HepG2 (cell line): ENCODE measurements around the gene KCTD13. TPM values are rescaled to one million over a fixed set of nuclear protein-coding genes. Genes with fewer than 3 reads are reported as not detected.

Experiments
- BHLHE40 ChIP-seq: IDR thresholded peaks from 2 replicates; pipeline ENCODE4 v1.6.1; 2011; ENCODE audit warnings: low read length, improper control_type of control experiment
- CBFB ChIP-seq: sonication (generic); formaldehyde crosslinking; IDR thresholded peaks from 2 replicates; pipeline ENCODE4 v1.4.0; 2020; ENCODE audit warnings: missing genetic modification reagents
- CREBL2 ChIP-seq: sonication (generic); formaldehyde crosslinking; IDR thresholded peaks from 2 replicates; pipeline ENCODE4 v1.8.1; 2023; ENCODE audit warnings: missing genetic modification reagents, mild to moderate bottlenecking, borderline replicate concordance
- HES4 ChIP-seq: sonication (generic); formaldehyde crosslinking; IDR thresholded peaks from 2 replicates; pipeline ENCODE4 v1.9.0; 2021; ENCODE audit warnings: mild to moderate bottlenecking, missing genetic modification reagents, borderline replicate concordance
- HNF4G ChIP-seq, 2 experiments: sonication (generic) in 1 of 2; formaldehyde crosslinking in 1 of 2; IDR thresholded peaks; 2 replicates each; pipeline versions ENCODE4 v1.4.0 to v1.6.1; 2011 to 2020; ENCODE audit warnings: borderline replicate concordance in 2 of 2, low read depth in 2 of 2, mild to moderate bottlenecking in 2 of 2, low read length in 1 of 2, missing genetic modification reagents in 1 of 2, moderate library complexity in 1 of 2
- MEF2D ChIP-seq: sonication (generic); formaldehyde crosslinking; IDR thresholded peaks from 2 replicates; pipeline ENCODE4 v1.5.1; 2020; ENCODE audit warnings: mild to moderate bottlenecking, missing genetic modification reagents
- MLLT10 ChIP-seq: sonication (generic); formaldehyde crosslinking; IDR thresholded peaks from 2 replicates; pipeline ENCODE4 v1.4.0; 2020; ENCODE audit warnings: missing genetic modification reagents
- NFIB ChIP-seq: sonication (generic); formaldehyde crosslinking; IDR thresholded peaks from 2 replicates; pipeline ENCODE4 v1.9.0; 2021; ENCODE audit warnings: missing genetic modification reagents, mild to moderate bottlenecking, borderline replicate concordance
- PLRG1 ChIP-seq: fragments of 450-650 bp; conservative IDR thresholded peaks from 2 replicates; pipeline ENCODE4 v1.6.1; 2016
- SP5 ChIP-seq: IDR thresholded peaks from 2 replicates; pipeline ENCODE4 v1.6.1; 2016; ENCODE audit warnings: low read depth, borderline replicate concordance
- THRA ChIP-seq: sonication (generic); formaldehyde crosslinking; IDR thresholded peaks from 2 replicates; pipeline ENCODE4 v1.4.0; 2020; ENCODE audit warnings: missing genetic modification reagents, borderline replicate concordance
- THYN1 ChIP-seq: sonication (generic); formaldehyde crosslinking; IDR thresholded peaks from 2 replicates; pipeline ENCODE4 v1.8.1; 2023; ENCODE audit warnings: low read depth, mild to moderate bottlenecking, moderate library complexity, missing genetic modification reagents, borderline replicate concordance
- TP53 ChIP-seq: sonication (generic); formaldehyde crosslinking; conservative IDR thresholded peaks from 2 replicates; pipeline ENCODE4 v1.4.0; 2020; ENCODE audit warnings: missing genetic modification reagents
- ZBTB40 ChIP-seq, 2 experiments: fragments of 450-650 bp in 1 of 2; sonication (generic) in 1 of 2; formaldehyde crosslinking in 1 of 2; IDR thresholded peaks; 2 replicates each; pipeline versions ENCODE4 v1.6.1 to v1.8.0; 2016 to 2022; ENCODE audit warnings: antibody characterized with exemption in 1 of 2, mild to moderate bottlenecking in 1 of 2, missing genetic modification reagents in 1 of 2
- ZFP36L1 ChIP-seq: sonication (generic); formaldehyde crosslinking; IDR thresholded peaks from 2 replicates; pipeline ENCODE4 v1.8.0; 2022; ENCODE audit warnings: mild to moderate bottlenecking, missing genetic modification reagents, moderate library complexity
- ZNF337 ChIP-seq: sonication (generic); formaldehyde crosslinking; IDR thresholded peaks from 2 replicates; pipeline ENCODE4 v1.5.1; 2020; ENCODE audit warnings: missing genetic modification reagents, low read depth, mild to moderate bottlenecking, borderline replicate concordance
- ZNF34 ChIP-seq: sonication (generic); formaldehyde crosslinking; IDR thresholded peaks from 2 replicates; pipeline ENCODE4 v1.4.0; 2020; ENCODE audit warnings: mild to moderate bottlenecking, missing genetic modification reagents, borderline replicate concordance
- ZSCAN25 ChIP-seq: sonication (generic); formaldehyde crosslinking; IDR thresholded peaks from 2 replicates; pipeline ENCODE4 v1.8.0; 2022; ENCODE audit warnings: mild to moderate bottlenecking, missing genetic modification reagents
- polyA plus RNA-seq, 8 experiments: library from polyadenylated mRNA; depleted of rRNA in 3 of 8; stranded (reverse) in 7 of 8; unstranded in 1 of 8; fragments of >200 nt; fragmentation: Illumina TruSeq in 4 of 8; extraction: Trizol in 4 of 8; gene quantifications; 2 replicates each; pipeline versions ENCODE4 v1.2.1 to v1.2.3, GENCODE V29; 2011 to 2016; ENCODE audit warnings: low read depth in 4 of 8, missing spikeins in 1 of 8, mixed read lengths in 1 of 8; ENCODE audit not compliant: insufficient read depth in 1 of 8
- total RNA-seq, 5 experiments: library from RNA; depleted of rRNA; stranded (reverse); fragments of >200 nt; fragmentation: Illumina TruSeq; extraction: Trizol; gene quantifications; 2 replicates each; pipeline ENCODE4 v1.2.3, GENCODE V29; 2016; ENCODE audit warnings: low read depth in 1 of 5

KCTD13 gene
- total and polyA plus RNA-seq, 2 of the 13 experiments (the other 11 are each of a cell fraction or from before 2014, with no cell fraction given), result 6.3 to 14.7 TPM

DNA sequence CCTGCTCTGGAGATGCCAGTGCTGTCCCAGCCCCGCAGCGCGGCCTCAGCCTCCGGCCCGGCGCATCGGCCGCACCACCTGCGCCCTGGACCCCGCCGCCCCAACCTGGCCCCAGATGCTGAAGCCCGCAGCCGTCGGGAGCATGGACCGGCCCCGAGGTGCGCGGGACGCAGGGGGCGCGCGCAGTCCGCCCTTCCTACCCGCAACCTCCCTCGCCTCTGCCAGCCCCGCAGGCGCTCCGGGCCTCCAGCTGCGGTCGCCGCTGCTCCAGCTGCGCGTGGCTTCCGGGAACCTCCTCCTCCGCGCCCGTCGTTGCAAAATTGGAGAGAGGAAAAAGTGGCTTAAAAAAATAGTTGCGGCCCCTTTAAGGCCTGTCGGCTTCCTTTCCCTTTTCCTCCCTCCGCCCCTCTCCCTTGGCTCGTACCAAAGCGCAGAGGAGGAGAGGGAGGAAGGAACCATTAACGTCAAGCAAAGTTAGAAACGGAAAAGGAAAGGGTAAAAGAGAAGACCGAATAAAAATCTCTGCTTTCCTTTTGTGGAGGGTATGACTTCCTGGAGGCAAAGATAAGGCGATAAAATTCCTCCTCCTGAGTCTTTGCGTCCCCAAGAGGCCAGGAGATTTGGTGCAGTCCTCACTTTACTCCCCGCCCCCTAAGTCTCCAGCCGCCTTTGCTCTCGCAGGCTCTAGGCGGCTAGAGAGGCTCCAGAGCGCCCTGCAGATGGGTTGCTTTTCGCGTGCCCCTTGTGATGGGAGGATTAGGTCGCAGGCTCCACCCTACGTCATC is 63.0 kb downstream of the KCTD13 start, which contains the start of gene CDIPT (continued):
- TF ChIP-seq ZBTB40 (IDR thresholded peaks at IDR 0.05), result no peak
- peak; percentile 5; the same call in 1 of the 2 replicates for TF ChIP-seq ZBTB40 (CRISPR knock-in tag; IDR thresholded peaks at IDR 0.05)
- no peak for TF ChIP-seq PLRG1
- peak; percentile 60; the same call in 1 of the 2 replicates for TF ChIP-seq THYN1 (CRISPR knock-in tag)
- 0 out of 2 replicates have a peak, but pooled peaks have one; percentile 67 for TF ChIP-seq MEF2D
- TF ChIP-seq CBFB (CRISPR knock-in tag), result peak; percentile 52; the same call in 1 of the 2 replicates
- TF ChIP-seq ZFP36L1, result no peak
- no peak for TF ChIP-seq ZSCAN25
- TF ChIP-seq ZNF34 (CRISPR knock-in tag), result no peak
- no peak for TF ChIP-seq HNF4G (IDR thresholded peaks at IDR 0.05; ENCODE audit: borderline replicate concordance, low read depth, low read length)
- TF ChIP-seq HNF4G (CRISPR knock-in tag; IDR thresholded peaks at IDR 0.05; ENCODE audit: borderline replicate concordance, low read depth), result no peak
- TF ChIP-seq TP53 (CRISPR knock-in tag), result no peak
- TF ChIP-seq MLLT10, result no peak
- peak; percentile 97 for TF ChIP-seq BHLHE40
- peak; percentile 78 for TF ChIP-seq THRA
- no peak; the same call in 1 of the 2 replicates for TF ChIP-seq HES4 (CRISPR knock-in tag)
- TF ChIP-seq SP5, result peak; percentile 79
- no peak for TF ChIP-seq CREBL2 (CRISPR knock-in tag)
- TF ChIP-seq ZNF337 (CRISPR knock-in tag), result no peak
- no peak for TF ChIP-seq NFIB (CRISPR knock-in tag)
